WERI-Rb-1 (cell line): Measurements from ENCODE around the gene TJP3.
A peak's percentile ranks its signal among the peaks of the same experiment; 100 is the strongest.

ENCODE experiments used
- DNase-seq: peaks from one replicate; pipeline ENCODE4 v3.0.0-alpha.2; 2020
- H3K27ac ChIP-seq: fragments of 250-450 bp; sonication (Bioruptor Pico); 2 replicates; pipeline ENCODE4 v1.5.1; 2020; ENCODE audit warnings: mild to moderate bottlenecking, moderate library complexity
- H3K27me3 ChIP-seq: fragments of 250-450 bp; sonication (Bioruptor Pico); 2 replicates; pipeline ENCODE4 v1.5.1; 2021; ENCODE audit warnings: mild to moderate bottlenecking, low read depth, moderate library complexity; ENCODE audit not compliant: insufficient read depth, severe bottlenecking
- H3K36me3 ChIP-seq: fragments of 250-450 bp; sonication (Bioruptor Pico); 2 replicates; pipeline ENCODE4 v1.5.1; 2020; ENCODE audit warnings: mild to moderate bottlenecking, moderate library complexity
- H3K4me3 ChIP-seq: 2 replicates; pipeline ENCODE4 v1.5.1; 2011; ENCODE audit warnings: low read depth, mild to moderate bottlenecking, control low read depth, low read length
- H3K9me3 ChIP-seq: fragments of 250-450 bp; sonication (Bioruptor Pico); 2 replicates; pipeline ENCODE4 v1.5.1; 2021; ENCODE audit warnings: mild to moderate bottlenecking, moderate library complexity; ENCODE audit not compliant: severe bottlenecking
- TF ChIP-seq, protein P1 (sequence below): IDR thresholded peaks from 2 replicates; pipeline ENCODE4 v1.5.1; 2011; ENCODE audit warnings: low read depth, mild to moderate bottlenecking, control low read depth, inconsistent platforms, low read length

Gene TJP3

GRCh38 chr19:3693025-3693925, 14.9 kb upstream of the TJP3 start:
- H3K27ac ChIP-seq, result peak overlapping the region; percentile 98

DNA sequence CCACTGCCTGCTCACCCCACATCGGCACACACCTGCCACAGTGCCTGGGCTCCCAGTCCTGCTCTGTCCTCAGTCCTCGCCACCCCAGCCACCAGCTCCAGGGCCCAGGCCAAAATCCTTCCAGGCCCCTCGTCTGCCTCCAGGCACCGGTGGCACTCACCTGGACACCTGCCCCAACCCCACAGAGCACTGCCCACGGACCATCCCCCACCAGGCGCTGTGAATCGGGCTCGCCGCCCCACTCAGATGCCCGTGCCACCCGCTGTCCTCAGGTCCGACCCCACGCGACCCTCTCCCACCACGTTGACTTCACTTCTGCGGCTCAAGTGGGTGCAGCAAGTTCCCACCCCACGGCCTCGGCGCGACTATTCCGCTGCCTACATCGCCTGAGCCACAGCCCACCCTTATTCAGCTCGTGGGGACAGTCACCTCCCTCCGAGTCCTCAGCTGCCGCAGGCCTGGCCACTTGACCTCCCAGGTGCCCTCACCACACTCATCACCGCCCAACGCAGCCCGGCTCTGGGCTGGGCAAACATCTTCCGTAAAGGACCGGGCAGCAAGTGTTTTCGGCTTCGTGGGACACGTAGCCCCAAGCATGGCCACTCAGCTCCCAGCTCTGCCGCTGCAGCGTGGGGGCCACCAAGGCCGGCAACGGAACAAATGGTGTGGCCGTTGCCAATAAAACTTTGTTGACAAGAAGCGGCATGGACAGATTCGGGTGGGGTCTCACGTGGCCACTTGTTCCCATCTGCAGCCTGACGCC, 13.6 kb upstream of the TJP3 start:
- no peaks in the 10 kb centered on the region for H3K27me3 ChIP-seq
- no peaks in the 10 kb centered on the region for H3K9me3 ChIP-seq
- H3K4me3 ChIP-seq, result no peak overlapping the region
- H3K27ac ChIP-seq, result peak overlapping the region; percentile 98
- DNase-seq, result no peak
- H3K36me3 ChIP-seq, result peaks cover 61% of the 10 kb centered on the region
- TF ChIP-seq, protein P1, sequence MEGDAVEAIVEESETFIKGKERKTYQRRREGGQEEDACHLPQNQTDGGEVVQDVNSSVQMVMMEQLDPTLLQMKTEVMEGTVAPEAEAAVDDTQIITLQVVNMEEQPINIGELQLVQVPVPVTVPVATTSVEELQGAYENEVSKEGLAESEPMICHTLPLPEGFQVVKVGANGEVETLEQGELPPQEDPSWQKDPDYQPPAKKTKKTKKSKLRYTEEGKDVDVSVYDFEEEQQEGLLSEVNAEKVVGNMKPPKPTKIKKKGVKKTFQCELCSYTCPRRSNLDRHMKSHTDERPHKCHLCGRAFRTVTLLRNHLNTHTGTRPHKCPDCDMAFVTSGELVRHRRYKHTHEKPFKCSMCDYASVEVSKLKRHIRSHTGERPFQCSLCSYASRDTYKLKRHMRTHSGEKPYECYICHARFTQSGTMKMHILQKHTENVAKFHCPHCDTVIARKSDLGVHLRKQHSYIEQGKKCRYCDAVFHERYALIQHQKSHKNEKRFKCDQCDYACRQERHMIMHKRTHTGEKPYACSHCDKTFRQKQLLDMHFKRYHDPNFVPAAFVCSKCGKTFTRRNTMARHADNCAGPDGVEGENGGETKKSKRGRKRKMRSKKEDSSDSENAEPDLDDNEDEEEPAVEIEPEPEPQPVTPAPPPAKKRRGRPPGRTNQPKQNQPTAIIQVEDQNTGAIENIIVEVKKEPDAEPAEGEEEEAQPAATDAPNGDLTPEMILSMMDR, result no peak

More at GRCh38 chr19:3693025-3693925, 14.9 kb upstream of the TJP3 start:
- TF ChIP-seq, protein P1, result no peak
- H3K27me3 ChIP-seq, result no peaks in the 10 kb centered on the region
- H3K9me3 ChIP-seq, result no peaks in the 10 kb centered on the region
- peak overlapping the region; percentile 3 for H3K4me3 ChIP-seq
- peak; percentile 98 for DNase-seq
- peaks cover 64% of the 10 kb centered on the region for H3K36me3 ChIP-seq

GRCh38 chr19:3695124-3695733, 13.0 kb upstream of the TJP3 start:
- TF ChIP-seq, protein P1, result no peak
- Histone ChIP-seq H3K36me3 (peaks cover 55% of the 10 kb centered on the region), H3K27ac (peak overlapping the region; percentile 98), H3K9me3 (no peaks in the 10 kb centered on the region), H3K27me3 (no peaks in the 10 kb centered on the region), H3K4me3 (no peak overlapping the region)
- no peak for DNase-seq

DNA sequence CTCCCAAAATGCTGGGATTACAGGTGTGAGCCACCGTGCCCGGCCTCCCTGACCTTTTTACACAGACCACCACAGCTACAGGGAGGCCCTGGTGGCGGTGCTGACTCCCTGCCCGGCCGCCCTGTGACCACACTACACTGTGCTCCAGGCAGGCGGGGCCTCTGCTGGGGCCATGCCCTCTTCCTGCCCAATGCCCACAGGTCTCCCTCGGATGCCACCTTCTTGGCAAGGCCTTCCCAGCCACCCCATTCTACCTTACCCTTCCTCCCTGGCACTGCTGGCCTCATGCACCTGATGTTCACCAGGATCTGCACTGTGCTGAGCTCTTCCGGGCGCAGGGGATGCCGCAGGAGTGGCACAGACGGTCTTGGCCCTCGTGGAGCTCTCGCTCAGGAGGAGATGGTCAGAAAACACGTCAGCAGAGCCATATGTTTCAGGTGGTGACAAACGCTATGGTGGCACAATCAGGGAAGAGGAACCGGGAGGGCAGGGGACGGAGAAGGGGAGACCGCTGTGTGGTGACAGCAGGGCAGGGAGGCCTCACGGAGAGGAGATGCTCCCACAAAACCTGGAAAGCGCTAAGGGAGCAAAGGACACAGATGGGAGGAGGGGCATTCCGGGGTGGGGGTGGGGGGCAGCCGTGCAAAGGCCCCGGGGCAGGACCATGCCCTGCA, 12.1 kb upstream of the TJP3 start:
- Histone ChIP-seq H3K36me3 (peaks cover 51% of the 10 kb centered on the region), H3K4me3 (no peak overlapping the region), H3K27ac (no peak overlapping the region), H3K9me3 (no peaks in the 10 kb centered on the region), H3K27me3 (no peaks in the 10 kb centered on the region)
- TF ChIP-seq, protein P1, result no peak
- DNase-seq, result no peak

GRCh38 chr19:3696660-3696995, 11.6 kb upstream of the TJP3 start:
- TF ChIP-seq, protein P1, result no peak
- no peak for DNase-seq
- H3K9me3 ChIP-seq, result no peaks in the 10 kb centered on the region
- H3K4me3 ChIP-seq, result no peak overlapping the region
- no peak overlapping the region for H3K27ac ChIP-seq
- peaks cover 46% of the 10 kb centered on the region for H3K36me3 ChIP-seq
- no peaks in the 10 kb centered on the region for H3K27me3 ChIP-seq
